GM15510 (cell line): ENCODE measurements around the gene CMIP.

Experiments used
- POLR2A ChIP-seq: IDR thresholded peaks from 3 replicates; pipeline ENCODE4 v1.6.1; 2011; ENCODE audit warnings: borderline replicate concordance; ENCODE audit not compliant: insufficient read length; ENCODE audit errors: extremely low read depth

Gene CMIP

DNA sequence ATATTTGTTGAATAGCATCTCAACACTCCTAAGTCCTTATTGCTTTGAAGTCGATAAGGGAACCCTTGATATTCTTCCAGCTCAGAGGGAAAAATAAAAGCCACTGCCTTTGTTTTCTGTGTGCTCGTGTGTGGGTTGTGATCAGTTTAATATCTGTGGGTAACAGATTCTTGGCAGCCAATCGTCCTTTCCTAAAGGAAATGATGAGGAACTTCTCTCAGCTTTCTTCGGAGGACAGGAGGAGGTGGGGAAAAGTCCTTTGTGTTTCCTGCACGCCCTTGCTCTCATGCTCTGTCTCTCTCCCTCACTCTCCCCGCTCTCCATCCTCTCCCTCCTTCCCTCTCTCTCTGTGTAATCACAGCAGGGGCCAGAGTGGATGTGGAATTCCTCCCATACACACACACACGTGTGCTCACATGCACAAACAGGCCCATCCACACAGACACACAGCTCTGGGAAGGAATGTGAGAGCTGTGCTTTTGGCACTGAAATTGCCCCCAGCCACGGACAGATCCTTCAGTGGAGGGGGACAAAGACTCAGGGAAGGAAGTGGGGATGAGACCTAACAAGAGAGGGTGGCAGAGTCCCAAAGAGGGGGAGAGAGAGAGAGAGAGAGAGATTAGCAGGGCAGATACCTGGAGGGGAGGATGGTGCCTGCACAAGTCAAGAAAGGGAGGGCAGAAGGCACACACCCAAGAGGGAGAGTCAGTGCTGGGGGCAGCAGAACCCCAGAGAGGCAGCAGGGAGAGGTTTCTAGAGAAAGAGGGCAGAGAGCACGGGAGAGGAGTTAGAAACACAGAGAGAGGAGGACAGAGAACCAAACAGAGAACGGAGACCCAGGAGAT is 250.9 kb downstream of the CMIP start:
- no peak for TF ChIP-seq POLR2A

DNA sequence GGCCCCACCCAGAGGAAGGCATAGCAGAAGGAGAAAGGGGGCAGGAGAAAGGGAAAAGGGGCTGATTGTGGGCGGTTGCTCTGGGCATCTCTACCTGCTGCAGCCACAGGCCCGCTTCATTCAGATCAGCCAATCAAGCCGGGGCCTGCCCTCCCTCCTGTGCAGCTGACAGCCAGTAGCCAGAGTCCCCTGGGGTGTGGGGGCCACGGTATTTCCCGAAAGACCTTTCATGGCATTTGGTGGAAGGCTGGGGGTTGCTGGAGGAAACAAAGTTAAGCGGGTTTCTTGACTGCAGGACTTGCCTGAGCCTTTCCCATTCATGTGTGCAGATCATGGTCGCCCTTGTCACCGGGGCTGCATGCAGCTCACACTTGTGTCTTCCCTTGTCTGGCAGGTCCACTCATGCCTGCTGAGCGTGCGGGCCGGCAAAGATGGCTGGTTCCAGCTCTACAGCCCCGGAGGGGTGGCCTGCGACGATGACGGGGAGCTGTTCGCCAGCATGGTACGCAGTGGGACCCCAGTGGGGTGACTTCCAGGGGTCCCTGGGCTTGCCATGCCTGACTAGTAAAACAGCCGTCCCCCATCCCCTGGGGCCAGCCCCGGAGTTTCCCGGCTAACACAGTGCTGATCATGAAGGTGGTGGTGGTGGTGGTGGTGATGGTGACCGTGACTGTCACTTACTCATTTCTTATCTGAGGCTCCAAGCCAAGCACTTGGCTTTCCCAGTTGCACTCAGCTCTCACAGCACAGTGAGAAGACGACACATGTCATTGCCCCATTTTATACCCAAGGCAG is 251.8 kb downstream of the CMIP start:
- TF ChIP-seq POLR2A = no peak

GRCh38 chr16:81696961-81697615 is 252.5 kb downstream of the CMIP start:
- no peak for TF ChIP-seq POLR2A

DNA sequence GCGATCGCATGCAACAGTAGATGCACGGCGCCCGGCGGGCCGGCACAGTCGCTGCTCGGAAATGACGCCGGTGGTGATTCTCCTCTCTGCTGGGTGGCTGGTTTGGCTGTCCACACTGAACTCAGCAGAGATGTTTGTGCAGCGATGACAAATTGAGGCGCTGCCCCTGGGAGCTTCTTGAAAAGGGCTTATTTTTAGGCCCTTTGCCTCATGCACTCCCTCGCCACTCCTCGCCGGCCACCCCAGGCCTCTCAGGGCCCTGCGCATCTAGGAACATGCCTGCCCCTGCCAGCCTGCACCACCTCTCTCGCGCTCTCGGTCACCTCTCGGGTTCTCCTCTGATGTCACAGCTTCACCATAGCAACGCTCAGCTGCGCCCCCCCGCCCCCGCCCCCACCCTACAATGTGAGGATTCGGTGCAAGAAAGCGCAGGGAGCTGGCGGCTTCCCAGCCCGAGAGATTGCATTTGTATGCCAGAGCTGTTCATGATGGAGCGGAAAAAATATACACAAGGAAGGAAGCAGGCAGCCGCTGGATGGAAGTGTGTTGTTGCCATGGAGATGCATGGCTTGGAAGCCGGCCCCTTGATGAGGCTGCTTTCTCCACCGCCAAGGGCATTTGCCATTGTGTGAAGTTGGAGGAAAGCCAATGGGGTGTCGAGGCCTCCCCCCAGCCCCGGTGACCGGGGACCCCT is 253.2 kb downstream of the CMIP start:
- TF ChIP-seq POLR2A = no peak

DNA sequence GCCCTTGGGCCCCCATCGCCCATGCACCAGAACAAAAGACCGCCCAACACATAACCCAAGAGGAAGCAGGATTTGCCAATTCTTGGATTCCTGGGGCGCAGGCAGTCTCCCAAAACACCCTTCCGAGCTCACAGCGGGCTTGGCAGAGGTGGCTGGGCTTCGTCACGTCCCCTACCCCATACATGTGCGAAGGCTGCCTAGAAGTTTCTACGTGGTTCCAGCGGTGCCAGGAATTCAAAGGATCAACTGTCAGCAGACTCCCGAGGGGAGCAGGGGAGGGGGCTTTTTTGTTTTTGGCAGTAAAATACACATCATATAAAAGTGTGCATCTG is 253.7 kb downstream of the CMIP start:
- no peak for TF ChIP-seq POLR2A

GRCh38 chr16:81699596-81699995 is 255.0 kb downstream of the CMIP start:
- no peak for TF ChIP-seq POLR2A

DNA sequence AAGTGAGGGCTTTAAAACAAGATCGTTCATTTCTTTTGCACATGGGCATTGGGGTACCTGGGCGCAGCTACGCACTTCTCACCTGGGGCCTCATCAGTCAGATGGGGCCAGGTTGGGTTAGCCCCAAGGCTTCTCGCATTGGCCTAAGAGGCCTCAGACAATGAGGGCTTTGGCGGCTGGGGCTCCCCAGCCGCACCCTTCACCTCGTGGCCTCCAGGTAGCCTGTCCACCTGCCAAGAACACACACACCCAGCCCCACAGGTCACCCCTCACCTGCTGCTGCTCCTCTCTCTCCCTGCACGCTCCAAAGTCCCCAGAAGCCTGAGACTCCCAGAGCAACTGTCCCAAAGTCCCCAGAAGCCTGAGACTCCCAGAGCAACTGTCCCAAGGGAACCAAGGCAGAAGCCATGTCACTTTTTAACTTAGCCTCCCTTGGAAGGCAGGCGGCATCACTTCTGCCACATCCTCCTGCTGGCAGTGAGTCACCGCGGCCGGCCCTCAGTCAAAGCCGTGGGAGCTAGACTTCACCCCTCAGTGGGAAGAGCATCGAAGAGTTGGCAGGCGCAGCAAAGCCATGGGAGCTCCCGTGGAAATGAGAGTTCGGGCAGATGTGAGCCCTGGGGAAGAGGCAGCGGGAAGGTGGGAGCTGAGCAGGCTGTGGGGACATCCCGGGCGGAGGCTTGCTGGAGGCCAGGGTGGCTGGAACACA is 255.6 kb downstream of the CMIP start:
- TF ChIP-seq POLR2A = no peak

- TF ChIP-seq POLR2A = no peak
Observed at GRCh38 chr16:81700780-81701165, 256.2 kb downstream of the CMIP start.

DNA sequence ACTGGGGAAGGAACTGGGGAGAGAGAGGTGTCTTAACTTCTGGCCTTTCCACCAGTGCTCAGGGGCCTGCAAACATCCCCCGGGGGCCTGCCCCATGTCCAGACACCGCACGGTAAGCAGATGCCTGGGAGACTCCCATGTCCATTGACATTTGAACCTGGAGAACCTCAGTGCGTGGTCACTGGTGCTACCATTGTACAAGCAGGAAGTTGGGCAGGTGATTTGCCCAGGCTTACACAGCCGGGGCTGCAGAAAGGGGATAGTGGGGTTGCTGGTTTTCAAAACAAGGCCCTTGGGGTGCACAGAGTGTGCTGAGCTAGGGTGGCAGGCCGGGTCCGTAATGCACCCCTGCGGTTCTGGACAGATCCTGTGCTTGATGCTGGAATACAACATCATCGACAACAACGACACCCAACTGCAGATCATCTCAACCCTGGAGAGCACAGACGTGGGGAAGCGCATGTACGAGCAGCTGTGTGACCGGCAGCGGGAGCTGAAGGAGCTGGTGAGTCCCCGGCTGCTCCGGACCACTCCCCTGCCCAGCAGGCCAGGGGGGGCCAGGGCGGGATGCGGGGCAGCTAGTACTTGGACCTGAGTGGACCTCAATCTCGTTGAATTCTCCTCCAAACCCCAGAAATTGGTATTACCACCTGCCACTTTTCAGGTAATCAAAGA is 256.8 kb downstream of the CMIP start:
- no peak for TF ChIP-seq POLR2A

DNA sequence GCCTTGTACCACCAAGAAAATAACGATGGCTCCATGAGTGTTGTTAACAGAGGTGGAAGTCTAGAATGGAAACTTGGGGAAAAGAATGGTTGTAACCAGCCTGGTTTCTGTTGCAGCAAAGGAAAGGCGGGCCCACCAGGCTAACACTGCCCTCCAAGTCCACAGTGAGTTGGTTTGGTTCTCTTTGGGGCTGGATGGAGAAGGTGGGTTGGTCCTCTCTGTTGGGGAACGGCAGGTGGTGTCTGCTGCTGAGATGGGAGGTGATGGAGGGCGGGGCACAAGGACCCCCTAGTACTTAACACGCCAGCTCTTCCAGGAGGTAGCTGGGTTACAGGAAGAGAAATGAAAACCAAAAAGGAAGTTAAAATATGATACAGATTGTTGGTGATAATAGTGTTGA is 257.9 kb downstream of the CMIP start:
- no peak for TF ChIP-seq POLR2A

GRCh38 chr16:81703177-81704155 is 258.9 kb downstream of the CMIP start:
- no peak for TF ChIP-seq POLR2A

DNA sequence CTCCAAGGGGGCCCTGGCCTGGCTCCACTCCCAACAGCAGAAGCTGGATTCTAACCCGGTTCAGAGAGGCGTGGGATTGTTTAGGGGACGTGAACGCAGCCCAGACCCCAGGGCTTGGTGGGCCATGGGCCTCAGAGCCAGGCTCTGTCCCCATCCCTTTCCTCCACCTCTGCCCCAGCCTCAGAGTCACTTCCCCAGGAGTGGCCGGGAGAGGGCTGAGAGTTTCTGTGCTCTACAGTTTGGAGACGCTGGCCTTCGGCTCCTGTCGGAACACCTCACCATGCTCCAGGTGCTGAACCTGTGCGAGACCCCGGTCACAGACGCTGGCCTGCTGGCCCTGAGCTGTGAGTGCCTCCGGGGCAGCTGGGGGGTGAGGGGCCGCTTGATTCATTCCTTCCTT is 260.7 kb downstream of the CMIP start:
- no peak for TF ChIP-seq POLR2A
